ENCODE data around the gene PDLIM1. TPM values are rescaled to one million over a fixed set of nuclear protein-coding genes. Genes with fewer than 3 reads are reported as not detected.

PDLIM1 gene
- total RNA-seq, 2 donors from 2014 or later: 93.9 to 158 TPM

DNA sequence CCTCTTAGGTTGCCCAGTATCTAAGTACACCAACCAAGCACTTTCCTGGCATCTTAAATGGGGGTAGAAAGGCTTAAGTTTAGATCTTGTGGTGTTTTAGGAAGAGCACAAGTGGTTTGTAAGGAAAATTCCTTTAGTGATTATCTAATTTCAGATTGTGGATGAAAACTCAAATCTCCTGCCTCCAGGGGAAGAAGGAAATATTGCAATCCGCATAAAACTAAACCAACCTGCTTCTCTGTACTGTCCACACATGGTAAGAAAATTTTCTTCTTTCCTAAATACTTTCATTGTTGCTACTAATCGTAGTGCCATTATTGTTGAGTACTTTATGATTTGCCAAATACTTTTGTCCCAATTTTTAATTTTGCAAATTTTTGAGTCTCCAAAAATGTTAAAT lies 65.7 kb downstream of the PDLIM1 start:
- TF ChIP-seq, protein P1, sequence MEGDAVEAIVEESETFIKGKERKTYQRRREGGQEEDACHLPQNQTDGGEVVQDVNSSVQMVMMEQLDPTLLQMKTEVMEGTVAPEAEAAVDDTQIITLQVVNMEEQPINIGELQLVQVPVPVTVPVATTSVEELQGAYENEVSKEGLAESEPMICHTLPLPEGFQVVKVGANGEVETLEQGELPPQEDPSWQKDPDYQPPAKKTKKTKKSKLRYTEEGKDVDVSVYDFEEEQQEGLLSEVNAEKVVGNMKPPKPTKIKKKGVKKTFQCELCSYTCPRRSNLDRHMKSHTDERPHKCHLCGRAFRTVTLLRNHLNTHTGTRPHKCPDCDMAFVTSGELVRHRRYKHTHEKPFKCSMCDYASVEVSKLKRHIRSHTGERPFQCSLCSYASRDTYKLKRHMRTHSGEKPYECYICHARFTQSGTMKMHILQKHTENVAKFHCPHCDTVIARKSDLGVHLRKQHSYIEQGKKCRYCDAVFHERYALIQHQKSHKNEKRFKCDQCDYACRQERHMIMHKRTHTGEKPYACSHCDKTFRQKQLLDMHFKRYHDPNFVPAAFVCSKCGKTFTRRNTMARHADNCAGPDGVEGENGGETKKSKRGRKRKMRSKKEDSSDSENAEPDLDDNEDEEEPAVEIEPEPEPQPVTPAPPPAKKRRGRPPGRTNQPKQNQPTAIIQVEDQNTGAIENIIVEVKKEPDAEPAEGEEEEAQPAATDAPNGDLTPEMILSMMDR (conservative IDR thresholded peaks at IDR 0.05): no peak
- Histone ChIP-seq H3K9ac (ENCODE audit: extremely low read depth, low read length, poor library complexity, severe bottlenecking) (no peak overlapping the region), H3K27ac (ENCODE audit: low read depth, low read length) (no peak overlapping the region), H3K9me3 (ENCODE audit: control insufficient read depth, low read length) (no peaks in the 10 kb centered on the region), H3K4me3 (ENCODE audit: low read length) (no peak overlapping the region), H3K4me1 (ENCODE audit: control insufficient read depth, insufficient read depth, low read length) (peaks cover 3% of the 10 kb centered on the region), H3K27me3 (ENCODE audit: control insufficient read depth, insufficient read depth, low read length, poor library complexity, severe bottlenecking) (no peaks in the 10 kb centered on the region), H3K36me3 (ENCODE audit: control insufficient read depth, insufficient read depth, low read length) (peaks cover 18% of the 10 kb centered on the region)
- H3K9me3 Mint-ChIP-seq: peaks cover 3% of the 10 kb centered on the region
- DNase-seq: no peak
- H3K4me3 Mint-ChIP-seq: no peak overlapping the region
- H3K4me1 Mint-ChIP-seq: peaks cover 27% of the 10 kb centered on the region
- no peak overlapping the region for H3K27ac Mint-ChIP-seq
- H3K27me3 Mint-ChIP-seq (ENCODE audit: insufficient read depth): no peaks in the 10 kb centered on the region
- H3K36me3 Mint-ChIP-seq (ENCODE audit: low read depth): peaks cover 52% of the 10 kb centered on the region
- 75% methylated on average over 2 of the region's 2 CpGs; no CpG with 5 or more reads in 1 of the 2 experiments for WGBS, 2 experiments (ENCODE audit: insufficient coverage in 1 of 2, insufficient read length in 1 of 2)

DNA sequence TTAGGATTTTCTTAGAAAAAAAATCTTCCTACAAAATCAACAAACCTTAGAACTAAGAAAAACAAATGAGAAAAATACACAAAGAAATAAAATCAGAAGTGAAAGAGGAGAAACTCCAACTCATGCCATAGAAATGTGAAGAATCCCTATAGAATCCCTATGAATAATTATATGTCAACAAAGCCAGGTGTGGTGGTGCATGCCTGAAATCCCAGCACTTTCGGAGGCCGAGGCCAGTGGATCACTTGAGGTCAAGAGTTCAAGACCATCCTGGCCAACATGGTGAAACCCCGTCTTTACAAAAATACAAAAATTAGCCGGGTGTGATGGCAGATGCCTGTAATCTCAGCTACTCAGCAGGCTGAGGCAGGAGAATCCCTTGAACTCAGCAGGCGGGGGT lies 69.7 kb downstream of the PDLIM1 start:
- Histone ChIP-seq H3K36me3 (ENCODE audit: control insufficient read depth, insufficient read depth, low read length) (peaks cover 30% of the 10 kb centered on the region), H3K4me3 (ENCODE audit: low read length) (no peak overlapping the region), H3K9me3 (ENCODE audit: control insufficient read depth, low read length) (no peaks in the 10 kb centered on the region), H3K27me3 (ENCODE audit: control insufficient read depth, insufficient read depth, low read length, poor library complexity, severe bottlenecking) (no peaks in the 10 kb centered on the region), H3K4me1 (ENCODE audit: control insufficient read depth, insufficient read depth, low read length) (no peaks in the 10 kb centered on the region), H3K27ac (ENCODE audit: low read depth, low read length) (no peak overlapping the region), H3K9ac (ENCODE audit: extremely low read depth, low read length, poor library complexity, severe bottlenecking) (no peak overlapping the region)
- peaks cover 71% of the 10 kb centered on the region for H3K36me3 Mint-ChIP-seq (ENCODE audit: low read depth)
- H3K27ac Mint-ChIP-seq: peak overlapping the region; percentile 90
- peaks cover 6% of the 10 kb centered on the region for H3K9me3 Mint-ChIP-seq
- no peak overlapping the region for H3K4me3 Mint-ChIP-seq
- TF ChIP-seq, protein P1 (conservative IDR thresholded peaks at IDR 0.05): no peak
- H3K27me3 Mint-ChIP-seq (ENCODE audit: insufficient read depth): no peaks in the 10 kb centered on the region
- WGBS, 2 experiments (ENCODE audit: insufficient coverage in 1 of 2, insufficient read length in 1 of 2): 47 to 73% methylated on average over 2 to 5 of the region's 5 CpGs
- DNase-seq: no peak
- peaks cover 2% of the 10 kb centered on the region for H3K4me1 Mint-ChIP-seq

DNA sequence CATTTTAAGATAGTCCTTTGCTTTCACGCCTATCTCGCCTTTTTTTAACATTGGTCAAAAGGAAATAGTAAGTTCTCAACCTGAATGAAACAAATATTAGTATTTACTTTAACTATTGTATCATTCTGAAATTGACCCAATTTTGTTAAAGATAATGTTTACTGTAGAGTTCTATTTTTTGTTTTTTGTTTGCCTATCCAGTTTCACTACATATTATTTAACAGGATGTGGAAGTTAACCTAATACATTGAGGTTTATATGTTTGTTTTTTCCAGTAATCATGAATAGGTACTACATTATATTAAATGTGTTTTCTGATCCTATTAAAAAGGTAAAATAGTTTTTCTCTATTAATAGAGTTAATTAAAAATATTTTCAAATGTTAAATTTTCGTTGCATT lies 70.3 kb downstream of the PDLIM1 start:
- 92% methylated on average over 2 of the region's 3 CpGs; no CpG with 5 or more reads in 1 of the 2 experiments for WGBS, 2 experiments (ENCODE audit: insufficient coverage in 1 of 2, insufficient read length in 1 of 2)
- Mint-ChIP-seq H3K27ac (no peak overlapping the region), H3K4me3 (no peak overlapping the region), H3K36me3 (ENCODE audit: low read depth) (peaks cover 70% of the 10 kb centered on the region), H3K27me3 (ENCODE audit: insufficient read depth) (no peaks in the 10 kb centered on the region), H3K9me3 (peaks cover 7% of the 10 kb centered on the region), H3K4me1 (peaks cover 2% of the 10 kb centered on the region)
- no peaks in the 10 kb centered on the region for H3K27me3 ChIP-seq (ENCODE audit: control insufficient read depth, insufficient read depth, low read length, poor library complexity, severe bottlenecking)
- H3K9me3 ChIP-seq (ENCODE audit: control insufficient read depth, low read length): no peaks in the 10 kb centered on the region
- DNase-seq: no peak
- no peak overlapping the region for H3K9ac ChIP-seq (ENCODE audit: extremely low read depth, low read length, poor library complexity, severe bottlenecking)
- no peaks in the 10 kb centered on the region for H3K4me1 ChIP-seq (ENCODE audit: control insufficient read depth, insufficient read depth, low read length)
- H3K4me3 ChIP-seq (ENCODE audit: low read length): no peak overlapping the region
- TF ChIP-seq, protein P1 (conservative IDR thresholded peaks at IDR 0.05): no peak
- no peak overlapping the region for H3K27ac ChIP-seq (ENCODE audit: low read depth, low read length)
- H3K36me3 ChIP-seq (ENCODE audit: control insufficient read depth, insufficient read depth, low read length): peaks cover 30% of the 10 kb centered on the region
